ENCODE results near the gene MED26. TPM values are rescaled to one million over a fixed set of nuclear protein-coding genes. Genes with fewer than 3 reads are reported as not detected.

Gene MED26
- total and polyA plus RNA-seq, 2 experiments from 2014 or later, result 7.4 to 15.4 TPM

GRCh38 chr19:16627928-16628182 is 149 bp downstream of the MED26 start:
- peak; percentile 10 for ATAC-seq
- Mint-ChIP-seq H3K9me3 (no peaks in the 10 kb centered on the region; the same call in 2 of the 3 replicates), H3K4me1 (peaks cover 26% of the 10 kb centered on the region), H3K36me3 (ENCODE audit: low read depth) (peaks cover 17% of the 10 kb centered on the region; the same call in 2 of the 3 replicates), H3K27me3 (ENCODE audit: insufficient read depth, low read depth, poor library complexity) (peaks cover 21% of the 10 kb centered on the region), H3K4me3 (peak overlapping the region; percentile 97; the same call in 2 of the 3 replicates), H3K27ac (no peak overlapping the region)
- peak overlapping the region; percentile 96 for H3K4me2 ChIP-seq
- no peaks in the 10 kb centered on the region for H3K27me3 ChIP-seq (ENCODE audit: insufficient read depth)
- H3K27ac ChIP-seq (ENCODE audit: low read depth), result no peak overlapping the region
- peaks cover 9% of the 10 kb centered on the region for H3K4me1 ChIP-seq (ENCODE audit: insufficient read depth)
- H3K4me3 ChIP-seq, result peak overlapping the region; percentile 94
- no peaks in the 10 kb centered on the region for H3K9me2 ChIP-seq (ENCODE audit: insufficient read depth)
- H3K79me2 ChIP-seq (replicated peaks; ENCODE audit: insufficient read depth), result peaks cover 60% of the 10 kb centered on the region
- TF ChIP-seq CTCF (conservative IDR thresholded peaks at IDR 0.05; ENCODE audit: low read depth in 2 of 2), result no peak
- TF ChIP-seq JUNB (IDR thresholded peaks at IDR 0.05; ENCODE audit: unreplicated experiment), result no peak
- TF ChIP-seq EZH2 (IDR thresholded peaks at IDR 0.05; ENCODE audit: low read depth, unreplicated experiment), result no peak
- no peak for TF ChIP-seq CREB1 (CRISPR knock-in tag; IDR thresholded peaks at IDR 0.05; ENCODE audit: low read depth)
- TF ChIP-seq ETS1 (IDR thresholded peaks at IDR 0.05), result no peak
- TF ChIP-seq REST (IDR thresholded peaks at IDR 0.05; ENCODE audit: unreplicated experiment), result no peak
- TF ChIP-seq EZH2phosphoT487 (IDR thresholded peaks at IDR 0.05; ENCODE audit: unreplicated experiment), result no peak
- TF ChIP-seq STAT1 (IDR thresholded peaks at IDR 0.05; ENCODE audit: unreplicated experiment), result no peak
- TF ChIP-seq NANOG (IDR thresholded peaks at IDR 0.05; ENCODE audit: borderline replicate concordance), result no peak
- TF ChIP-seq ZNF331 (CRISPR knock-in tag; IDR thresholded peaks at IDR 0.05; ENCODE audit: low read depth), result no peak
- no peak for TF ChIP-seq ZNF462 (CRISPR knock-in tag; IDR thresholded peaks at IDR 0.05)
- H4K20me1 ChIP-seq (replicated peaks; ENCODE audit: insufficient read depth), result peaks cover 36% of the 10 kb centered on the region
- H3K36me3 ChIP-seq (ENCODE audit: insufficient read depth), result no peaks in the 10 kb centered on the region
- DNase-seq (ENCODE audit: low spot score), result no peak
- peaks cover 9% of the 10 kb centered on the region; the same call in 1 of the 2 replicates for H3F3A ChIP-seq (replicated peaks; ENCODE audit: low read depth)
- H2AFZ ChIP-seq, result no peak overlapping the region
